Choroid plexus epithelial cell (primary cell): ENCODE measurements around the gene FGF18.

Experiments
- DNase-seq: peaks from one replicate; pipeline ENCODE4 v3.0.0-alpha.2; 2010; ENCODE audit warnings: low read depth
- H3K4me3 ChIP-seq: 2 replicates; pipeline ENCODE4 v1.5.1; 2011; ENCODE audit warnings: low read depth, mild to moderate bottlenecking, control low read depth, low read length, moderate library complexity
- TF ChIP-seq, protein P1 (sequence below): conservative IDR thresholded peaks from 2 replicates; pipeline ENCODE4 v1.5.1; 2011; ENCODE audit warnings: low read depth, mild to moderate bottlenecking, control low read depth, inconsistent platforms, low read length, moderate library complexity

FGF18 gene

GRCh38 chr5:171474230-171474813, 54.9 kb downstream of the FGF18 start:
- H3K4me3 ChIP-seq: no peak overlapping the region
- TF ChIP-seq, protein P1, sequence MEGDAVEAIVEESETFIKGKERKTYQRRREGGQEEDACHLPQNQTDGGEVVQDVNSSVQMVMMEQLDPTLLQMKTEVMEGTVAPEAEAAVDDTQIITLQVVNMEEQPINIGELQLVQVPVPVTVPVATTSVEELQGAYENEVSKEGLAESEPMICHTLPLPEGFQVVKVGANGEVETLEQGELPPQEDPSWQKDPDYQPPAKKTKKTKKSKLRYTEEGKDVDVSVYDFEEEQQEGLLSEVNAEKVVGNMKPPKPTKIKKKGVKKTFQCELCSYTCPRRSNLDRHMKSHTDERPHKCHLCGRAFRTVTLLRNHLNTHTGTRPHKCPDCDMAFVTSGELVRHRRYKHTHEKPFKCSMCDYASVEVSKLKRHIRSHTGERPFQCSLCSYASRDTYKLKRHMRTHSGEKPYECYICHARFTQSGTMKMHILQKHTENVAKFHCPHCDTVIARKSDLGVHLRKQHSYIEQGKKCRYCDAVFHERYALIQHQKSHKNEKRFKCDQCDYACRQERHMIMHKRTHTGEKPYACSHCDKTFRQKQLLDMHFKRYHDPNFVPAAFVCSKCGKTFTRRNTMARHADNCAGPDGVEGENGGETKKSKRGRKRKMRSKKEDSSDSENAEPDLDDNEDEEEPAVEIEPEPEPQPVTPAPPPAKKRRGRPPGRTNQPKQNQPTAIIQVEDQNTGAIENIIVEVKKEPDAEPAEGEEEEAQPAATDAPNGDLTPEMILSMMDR: no peak
- DNase-seq: no peak

GRCh38 chr5:171475596-171475995, 56.1 kb downstream of the FGF18 start:
- TF ChIP-seq, protein P1: no peak
- DNase-seq: no peak
- no peak overlapping the region for H3K4me3 ChIP-seq

- no peak overlapping the region for H3K4me3 ChIP-seq
- no peak for DNase-seq
- TF ChIP-seq, protein P1: no peak
Observed at GRCh38 chr5:171476701-171477100, 57.3 kb downstream of the FGF18 start.

- no peak overlapping the region for H3K4me3 ChIP-seq
- peak; percentile 42 for DNase-seq
- TF ChIP-seq, protein P1: no peak
Observed at GRCh38 chr5:171477101-171477500, 57.7 kb downstream of the FGF18 start.

GRCh38 chr5:171477666-171478065, 58.2 kb downstream of the FGF18 start:
- no peak for DNase-seq
- TF ChIP-seq, protein P1: no peak
- H3K4me3 ChIP-seq: no peak overlapping the region

DNA sequence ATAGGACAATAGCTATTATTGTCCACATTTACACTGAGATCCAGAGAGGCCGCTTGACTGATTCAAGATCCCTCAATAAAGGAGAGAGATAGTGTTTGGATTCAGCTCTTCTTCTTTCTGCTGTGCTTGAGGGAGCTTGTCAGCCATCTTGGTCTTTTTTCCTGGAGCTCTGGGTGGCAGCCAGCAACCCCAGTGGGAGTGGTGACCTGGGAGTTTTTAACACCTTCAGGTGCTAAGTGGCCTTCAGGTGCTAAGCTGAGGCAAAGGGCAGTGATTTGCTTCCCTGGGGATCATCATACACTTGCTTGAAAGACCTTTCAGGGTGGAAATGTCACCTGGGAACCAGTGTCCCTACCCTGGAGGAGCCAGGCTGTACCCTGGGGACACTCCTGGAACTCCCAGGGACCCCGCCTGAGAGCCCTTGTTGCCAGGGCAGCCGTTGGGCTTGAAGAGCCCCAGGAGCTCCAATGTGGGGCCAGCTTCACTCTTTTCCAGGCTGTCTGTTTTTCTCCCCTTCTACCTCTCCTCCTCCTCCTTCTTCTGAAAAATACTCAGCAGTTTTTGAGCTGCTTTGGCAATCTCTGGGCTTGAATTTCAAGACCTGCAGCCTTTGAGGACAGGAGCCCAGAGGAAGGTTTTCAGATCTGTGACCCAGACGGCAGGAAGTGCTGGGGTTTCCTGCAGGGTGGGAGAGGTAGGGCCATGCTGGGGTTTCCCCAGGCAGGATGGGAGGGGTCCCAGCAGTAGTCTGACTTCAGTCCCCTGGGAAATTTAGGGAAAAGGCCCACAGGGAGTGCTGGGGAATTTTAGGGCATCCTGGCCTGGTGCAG, 59.7 kb downstream of the FGF18 start:
- TF ChIP-seq, protein P1: no peak
- DNase-seq: peak; percentile 13
- H3K4me3 ChIP-seq: no peak overlapping the region

GRCh38 chr5:171479776-171480125, 60.3 kb downstream of the FGF18 start:
- TF ChIP-seq, protein P1: no peak
- no peak for DNase-seq
- no peak overlapping the region for H3K4me3 ChIP-seq
